Pancreas (tissue), 10 donors: Measurements from ENCODE around the gene CLNK. TPM values are rescaled to one million over a fixed set of nuclear protein-coding genes. Genes with fewer than 3 reads are reported as not detected.
A peak's percentile ranks its signal among the peaks of the same experiment; 100 is the strongest.

Source experiments
- ATAC-seq, 4 donors: fragments of 200-7000 bp; cut with Tn5 transposase; one replicate each; pipeline versions ENCODE4 v1.8.0 to v1.9.1; 2020; ENCODE audit warnings: mild to moderate bottlenecking in 4 of 4, moderate library complexity in 4 of 4
- DNase-seq, 6 donors: peaks; one replicate each; pipeline ENCODE4 v3.0.0-alpha.2; 2020
- FAIRE-seq: peaks from 2 replicates; lab custom pipeline; 2012; peaks lifted over from hg19 to GRCh38; lab: Jason Lieb, UNC
- H3K27ac ChIP-seq, 4 donors: fragments of 200-600 bp; sonication (generic); 1 replicate in 3 of 4; 2 replicates in 1 of 4; pipeline versions ENCODE4 v1.5.0 to v1.8.0; 2020
- H3K27me3 ChIP-seq, 4 donors: fragments of 200-600 bp; one replicate each; pipeline ENCODE4 v1.8.0; 2021
- H3K36me3 ChIP-seq, 3 donors: fragments of 200-600 bp; sonication (generic) in 1 of 3; one replicate each; pipeline versions ENCODE4 v1.5.0 to v1.8.0; 2020 to 2021
- H3K4me1 ChIP-seq, 3 donors: fragments of 200-600 bp; one replicate each; pipeline ENCODE4 v1.8.0; 2021
- H3K4me3 ChIP-seq, 4 donors: fragments of 200-600 bp; sonication (generic) in 2 of 4; one replicate each; pipeline versions ENCODE4 v1.5.0 to v1.8.0; 2020 to 2021
- H3K9me3 ChIP-seq, 4 donors: fragments of 200-600 bp; one replicate each; pipeline ENCODE4 v1.8.0; 2021
- WGBS, 2 donors: extraction: QIAGEN DNeasy Blood & Tissue Kit; methylation state at CpG; one replicate each; pipeline ENCODE4 v1.1.7; 2013; 5-methylcytosine and 5-hydroxymethylcytosine counted together
- intact Hi-C, 3 donors: fragments of 100-400 bp; cut with DNase I; formaldehyde crosslinking; loops; one replicate each; pipeline versions ENCODE4 v1.11.1 to v1.14.2; 2022
- polyA plus RNA-seq, 2 donors: library from polyadenylated mRNA; stranded (reverse); fragments of 200-250 nt; gene quantifications; one replicate each; pipeline ENCODE4 v1.2.3, GENCODE V29; 2013
- total RNA-seq, 6 donors: library from RNA; stranded (reverse); fragmentation: NEBNext Ultra II Directional in 4 of 6; extraction: Animal tissue kit (Norgen Biotek cat#: 25700) in 4 of 6; gene quantifications; one replicate each; pipeline versions ENCODE4 v1.2.1 to v1.2.4, GENCODE V29; 2021 to 2023
- TF ChIP-seq, protein P1 (sequence below), 4 donors: fragments of 200-600 bp; sonication (generic) in 3 of 4; IDR thresholded peaks; one replicate each; pipeline versions ENCODE4 v1.5.0 to v1.8.0; 2021; ENCODE audit warnings: antibody characterized with exemption in 4 of 4
- donor health status: healthy with polysubstance abuse.
- donor health status: DM: no; HTN: no; CAD: no; lungs with moderate emphysema.
- donor health status: DM: no; HTN: no; CAD: no.
- donor health status: control.
- donor health status: control.
- donor health status: Bipolar disorder and iron deficiency.
- donor health status: DM: yes; HTN: yes; CAD: no.
- donor health status: DM: no; HTN: no; CAD: no.
- donor health status: DM: no; HTN: no; CAD: no.
- donor health status: DM: yes; HTN: yes; CAD: no.

CLNK gene
- total and polyA plus RNA-seq, 8 donors = 0.02 to 0.19 (median 0.09) TPM; not detected in 2

DNA sequence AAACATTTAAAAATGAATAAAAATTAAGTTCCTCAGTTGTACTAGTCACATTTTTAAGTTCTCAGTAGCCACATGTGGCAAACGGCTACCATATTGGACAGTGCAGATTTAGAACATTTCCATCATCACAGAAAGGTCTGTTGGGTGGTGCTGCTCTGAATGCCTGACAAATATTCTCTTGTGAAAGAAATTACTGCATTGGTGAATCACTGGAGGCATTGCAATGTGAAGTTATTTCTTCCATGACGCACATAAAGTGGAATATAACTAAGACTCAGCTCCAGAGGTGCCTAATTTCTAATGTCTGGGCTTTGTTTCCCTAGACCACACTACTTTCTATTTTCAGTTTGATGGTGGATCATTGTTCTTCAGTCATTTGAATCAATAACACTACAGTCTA lies 44.9 kb downstream of the CLNK start:
- intact Hi-C loops = no loop called here
- Histone ChIP-seq H3K9me3 (no peaks in the 10 kb centered on the region), H3K27ac (no peak overlapping the region), H3K27me3 (peaks cover 0 to 3% (median 0%) of the 10 kb centered on the region in 4 donors), H3K36me3 (no peaks in the 10 kb centered on the region), H3K4me3 (no peak overlapping the region), H3K4me1 (peaks cover 0 to 4% (median 0%) of the 10 kb centered on the region in 3 donors)
- WGBS, 2 donors = 57 to 79% methylated on average over 2 of the region's 2 CpGs
- no peak for DNase-seq
- FAIRE-seq = no peak
- ATAC-seq = no peak
- TF ChIP-seq, protein P1, sequence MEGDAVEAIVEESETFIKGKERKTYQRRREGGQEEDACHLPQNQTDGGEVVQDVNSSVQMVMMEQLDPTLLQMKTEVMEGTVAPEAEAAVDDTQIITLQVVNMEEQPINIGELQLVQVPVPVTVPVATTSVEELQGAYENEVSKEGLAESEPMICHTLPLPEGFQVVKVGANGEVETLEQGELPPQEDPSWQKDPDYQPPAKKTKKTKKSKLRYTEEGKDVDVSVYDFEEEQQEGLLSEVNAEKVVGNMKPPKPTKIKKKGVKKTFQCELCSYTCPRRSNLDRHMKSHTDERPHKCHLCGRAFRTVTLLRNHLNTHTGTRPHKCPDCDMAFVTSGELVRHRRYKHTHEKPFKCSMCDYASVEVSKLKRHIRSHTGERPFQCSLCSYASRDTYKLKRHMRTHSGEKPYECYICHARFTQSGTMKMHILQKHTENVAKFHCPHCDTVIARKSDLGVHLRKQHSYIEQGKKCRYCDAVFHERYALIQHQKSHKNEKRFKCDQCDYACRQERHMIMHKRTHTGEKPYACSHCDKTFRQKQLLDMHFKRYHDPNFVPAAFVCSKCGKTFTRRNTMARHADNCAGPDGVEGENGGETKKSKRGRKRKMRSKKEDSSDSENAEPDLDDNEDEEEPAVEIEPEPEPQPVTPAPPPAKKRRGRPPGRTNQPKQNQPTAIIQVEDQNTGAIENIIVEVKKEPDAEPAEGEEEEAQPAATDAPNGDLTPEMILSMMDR (IDR thresholded peaks at IDR 0.05) = no peak

DNA sequence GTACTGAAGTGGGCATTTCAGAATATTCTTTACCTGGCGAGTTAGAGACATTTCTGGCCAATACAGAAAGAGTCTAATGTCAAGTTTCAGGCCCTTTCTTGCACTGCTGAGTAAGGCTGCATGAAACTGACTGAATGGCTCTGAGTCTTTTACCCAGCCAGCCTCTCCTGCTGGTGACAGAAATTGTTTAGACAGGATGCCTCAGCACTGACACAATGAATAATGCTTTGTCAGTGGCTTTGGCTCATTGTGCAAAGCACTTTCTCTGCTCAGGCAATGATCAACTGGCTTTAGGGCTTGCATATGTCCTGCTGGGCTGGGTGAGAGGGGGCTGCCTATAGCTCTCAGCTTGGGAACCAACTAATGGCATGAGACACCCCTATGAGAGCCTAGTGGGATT lies 45.5 kb downstream of the CLNK start:
- WGBS, 2 donors = 61 to 66% methylated on average over 1 of the region's 1 CpG
- Histone ChIP-seq H3K27me3 (peaks cover 0 to 3% (median 0%) of the 10 kb centered on the region in 4 donors), H3K4me1 (peaks cover 0 to 4% (median 0%) of the 10 kb centered on the region in 3 donors), H3K9me3 (no peaks in the 10 kb centered on the region), H3K36me3 (no peaks in the 10 kb centered on the region), H3K27ac (no peak overlapping the region), H3K4me3 (no peak overlapping the region)
- no peak for DNase-seq
- intact Hi-C loops = no loop called here
- FAIRE-seq = no peak
- ATAC-seq = no peak
- TF ChIP-seq, protein P1 (IDR thresholded peaks at IDR 0.05) = no peak

DNA sequence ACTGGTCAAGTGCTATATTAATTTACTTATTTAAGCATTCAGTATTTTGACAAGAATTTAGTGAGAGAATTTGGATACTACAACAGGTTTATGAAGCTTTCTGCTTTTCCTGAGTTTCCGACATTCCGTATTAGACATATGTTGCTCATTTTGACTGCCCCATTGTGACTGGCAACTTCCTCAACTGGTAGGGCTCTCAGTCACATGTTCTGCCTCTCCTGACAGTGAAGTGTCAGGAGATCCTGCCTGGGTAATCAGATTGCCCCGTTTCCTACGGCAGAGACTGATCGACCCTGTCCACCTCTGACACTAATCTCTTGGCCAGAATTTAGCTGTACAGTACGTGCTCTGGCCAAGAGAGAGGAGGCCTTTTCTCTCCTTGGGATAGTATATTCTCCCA lies 49.5 kb downstream of the CLNK start:
- H3K27me3 ChIP-seq = peaks cover 0 to 3% (median 0%) of the 10 kb centered on the region in 4 donors
- no peak overlapping the region for H3K4me3 ChIP-seq
- FAIRE-seq (no peak), DNase-seq (no peak), ATAC-seq (peak in 1 of 4 donors; percentile 29)
- WGBS, 2 donors = 54% methylated on average over 6 of the region's 6 CpGs
- intact Hi-C loops = no loop called here
- H3K4me1 ChIP-seq = no peaks in the 10 kb centered on the region
- no peak overlapping the region for H3K27ac ChIP-seq
- TF ChIP-seq, protein P1 (IDR thresholded peaks at IDR 0.05) = no peak
- H3K36me3 ChIP-seq = no peaks in the 10 kb centered on the region
- no peaks in the 10 kb centered on the region for H3K9me3 ChIP-seq

DNA sequence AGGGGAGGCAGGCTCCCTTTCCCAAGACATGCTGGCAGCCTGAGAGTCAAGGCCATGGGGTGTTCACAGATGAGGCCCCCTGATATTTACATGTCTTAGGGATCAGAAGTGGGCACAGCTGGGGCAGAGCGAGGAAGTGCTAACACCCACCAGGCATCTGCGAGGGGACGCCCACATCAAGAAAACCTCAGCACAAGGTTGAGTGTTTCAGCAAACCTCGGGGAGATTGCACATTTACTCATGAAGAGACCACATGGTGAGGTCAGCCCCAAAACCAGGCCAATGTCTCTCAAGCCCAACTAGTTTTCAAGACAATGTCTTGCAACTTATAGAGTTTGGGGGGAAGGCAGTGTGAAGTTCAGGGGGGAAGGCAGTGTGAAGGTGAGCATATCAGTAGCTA lies 55.2 kb downstream of the CLNK start:
- intact Hi-C loops = no loop called here

DNA sequence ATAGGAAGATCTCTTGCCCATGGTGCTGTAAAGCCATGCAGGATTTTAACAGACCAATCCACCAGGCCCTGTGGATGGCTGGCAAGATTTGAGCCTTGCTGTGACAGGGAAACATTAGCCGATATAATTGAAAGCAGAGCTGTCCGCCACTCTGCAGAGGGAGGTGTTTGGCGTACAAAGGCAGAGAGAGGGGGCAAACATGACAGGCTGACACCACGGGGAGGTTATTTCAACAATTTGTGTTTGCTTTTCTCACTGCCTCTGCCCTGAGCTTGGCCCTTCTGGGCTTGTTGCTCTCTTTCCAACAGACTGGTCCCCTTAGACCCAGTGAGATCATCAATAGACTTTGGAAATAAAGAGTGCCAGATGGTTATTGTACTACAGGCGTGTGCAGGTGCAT lies 59.4 kb downstream of the CLNK start:
- no peaks in the 10 kb centered on the region for H3K27me3 ChIP-seq
- no peak for FAIRE-seq
- no peaks in the 10 kb centered on the region for H3K36me3 ChIP-seq
- peak; percentile 40 to 94 (median 90) for ATAC-seq
- no peaks in the 10 kb centered on the region for H3K9me3 ChIP-seq
- intact Hi-C loops = no loop called here
- no peak overlapping the region for H3K4me3 ChIP-seq
- TF ChIP-seq, protein P1 (IDR thresholded peaks at IDR 0.05) = no peak
- H3K4me1 ChIP-seq = no peaks in the 10 kb centered on the region
- peak overlapping the region in 2 of 4 donors; percentile 42 to 60 for H3K27ac ChIP-seq
- WGBS, 2 donors = 7 to 8% methylated on average over 5 of the region's 5 CpGs
- DNase-seq = peak in 2 of 6 donors; percentile 10 to 27

More for the DNA sequence above, 55.2 kb downstream of the CLNK start:
- H3K4me3 ChIP-seq = no peak overlapping the region
- DNase-seq (no peak), FAIRE-seq (no peak), ATAC-seq (no peak)
- no peak overlapping the region for H3K27ac ChIP-seq
- 66 to 82% methylated on average over 4 of the region's 4 CpGs for WGBS, 2 donors
- no peaks in the 10 kb centered on the region for H3K36me3 ChIP-seq
- H3K9me3 ChIP-seq = no peaks in the 10 kb centered on the region
- H3K27me3 ChIP-seq = no peaks in the 10 kb centered on the region
- TF ChIP-seq, protein P1 (IDR thresholded peaks at IDR 0.05) = no peak
- no peaks in the 10 kb centered on the region for H3K4me1 ChIP-seq
